PC-3 (cell line): Measurements from ENCODE around the gene UBE2S.

ENCODE experiments used
- CTCF ChIP-seq: fragments of 300-600 bp; sonication (generic); conservative IDR thresholded peaks from 2 replicates; pipeline ENCODE4 v1.5.1; 2017; ENCODE audit warnings: antibody characterized with exemption, low read depth, mild to moderate bottlenecking, low read length
- EZH2phosphoT487 ChIP-seq: fragments of 300-600 bp; sonication (generic); IDR thresholded peaks from 2 replicates; pipeline ENCODE4 v1.6.1; 2018; ENCODE audit warnings: mild to moderate bottlenecking, antibody characterized with exemption, low read length, borderline replicate concordance

DNA sequence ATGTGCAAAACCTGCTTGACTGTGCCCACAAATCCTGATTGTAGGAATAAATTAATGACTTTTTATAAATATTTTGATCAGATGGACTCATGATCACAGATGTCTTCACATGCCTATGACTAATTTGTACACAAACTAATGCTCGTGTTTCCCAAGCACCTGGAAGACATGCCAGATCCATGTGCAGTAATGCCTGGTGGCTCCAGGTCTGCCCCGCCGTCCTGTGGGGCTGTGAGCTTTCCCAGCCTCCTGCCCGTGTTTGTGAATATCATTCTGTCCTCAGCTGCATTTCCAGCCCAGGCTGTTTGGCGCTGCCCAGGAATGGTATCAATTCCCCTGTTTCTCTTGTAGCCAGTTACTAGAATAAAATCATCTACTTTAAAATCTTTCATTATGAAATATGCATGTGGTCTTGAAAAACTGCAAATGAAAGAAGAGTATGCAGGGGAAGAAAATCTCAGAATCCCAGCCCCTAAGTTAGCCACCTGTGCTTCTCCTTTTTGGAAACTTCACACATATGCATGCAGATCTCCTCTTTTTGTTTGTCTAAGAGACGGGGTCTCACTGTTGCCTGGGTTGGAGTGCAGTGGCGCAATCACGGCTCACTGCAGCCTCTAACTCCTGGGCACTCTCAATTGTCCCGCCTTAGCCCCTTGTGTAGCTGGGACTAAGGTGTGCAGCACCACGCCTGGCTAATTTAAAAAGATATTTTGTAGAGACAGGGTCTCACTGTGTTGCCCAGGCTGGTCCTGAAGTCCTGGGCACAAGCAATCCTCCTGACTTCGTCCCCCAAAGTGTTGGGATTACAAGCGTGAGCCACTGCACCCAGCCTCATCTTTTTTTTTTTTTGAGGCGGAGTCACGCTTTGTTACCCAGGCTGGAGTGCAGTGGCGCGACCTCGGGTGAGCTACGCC lies 15.6 kb downstream of the UBE2S start:
- TF ChIP-seq CTCF (no peak), EZH2phosphoT487 (no peak)
